Stimulated activated CD8-positive, alpha-beta memory T cell treated with anti-CD3 and anti-CD28 coated beads, Interleukin-4, amount 100 ng/mL, for 24 hours (primary cell): Measurements from ENCODE around the gene F2RL1.
"Not testable (repeated sequence)": the region's sequence is repeated elsewhere in the genome, so short reads cannot be mapped to it uniquely, and the experiment has no call there.

Experiments
- DNase-seq: peaks from one replicate; pipeline ENCODE4 v3.0.0-alpha.2; 2020; ENCODE audit warnings: low read depth

F2RL1 gene

GRCh38 chr5:76818844-76819831 is at the start of gene F2RL1:
Gene F2RL1, plus strand, starts transcription at chr5:76819030. Its CDS starts 153 bp downstream, at chr5:76819183.
- DNase-seq, result peak; percentile 41

GRCh38 chr5:76771041-76771440 is 47.8 kb upstream of the F2RL1 start:
- DNase-seq, result not testable (repeated sequence)

GRCh38 chr5:76771705-76772405 is 47.0 kb upstream of the F2RL1 start:
- DNase-seq, result no peak

GRCh38 chr5:76775921-76776320 is 42.9 kb upstream of the F2RL1 start:
- DNase-seq, result no peak

- DNase-seq, result no peak
These were observed 42.4 kb upstream of the F2RL1 start for GRCh38 chr5:76776391-76776790.

- DNase-seq, result not testable (repeated sequence)
These were observed 38.2 kb upstream of the F2RL1 start for GRCh38 chr5:76780616-76781015.

- no peak for DNase-seq
These were observed 37.1 kb upstream of the F2RL1 start for GRCh38 chr5:76781775-76782174.

- no peak for DNase-seq
These were observed 36.4 kb upstream of the F2RL1 start for GRCh38 chr5:76782444-76782843.

- DNase-seq, result no peak
These were observed 31.6 kb upstream of the F2RL1 start for GRCh38 chr5:76787237-76787636.

GRCh38 chr5:76788362-76788761 is 30.5 kb upstream of the F2RL1 start:
- no peak for DNase-seq

- DNase-seq, result not testable (repeated sequence)
These were observed 29.6 kb upstream of the F2RL1 start for GRCh38 chr5:76789275-76789674.

GRCh38 chr5:76789991-76790581 is 28.7 kb upstream of the F2RL1 start:
- no peak for DNase-seq

- no peak for DNase-seq
These were observed 28.1 kb upstream of the F2RL1 start for GRCh38 chr5:76790632-76791290.

- no peak for DNase-seq
These were observed 27.4 kb upstream of the F2RL1 start for GRCh38 chr5:76791461-76791860.

GRCh38 chr5:76794871-76795270 is 24.0 kb upstream of the F2RL1 start:
- DNase-seq, result no peak

GRCh38 chr5:76799588-76799987 is 19.2 kb upstream of the F2RL1 start:
- DNase-seq, result no peak

GRCh38 chr5:76800579-76800978 is 18.3 kb upstream of the F2RL1 start:
- no peak for DNase-seq

- no peak for DNase-seq
These were observed 17.5 kb upstream of the F2RL1 start for GRCh38 chr5:76801159-76801802.

GRCh38 chr5:76801803-76802195 is 17.0 kb upstream of the F2RL1 start:
- no peak for DNase-seq

- no peak for DNase-seq
These were observed 14.6 kb upstream of the F2RL1 start for GRCh38 chr5:76804266-76804665.

- DNase-seq, result no peak
These were observed 12.9 kb upstream of the F2RL1 start for GRCh38 chr5:76805821-76806505.
